ENCODE measurements around the gene CRIP2.

GRCh38 chr14:105471297-105471821, 3.3 kb upstream of the CRIP2 start:
- TF ChIP-seq ZNF639 (CRISPR knock-in tag; conservative IDR thresholded peaks at IDR 0.05 in 1 of 2, IDR thresholded peaks at IDR 0.05 in 1 of 2) (no peak), KAT2B (IDR thresholded peaks at IDR 0.05; ENCODE audit: low read depth, low read length) (no peak), NFIC (IDR thresholded peaks at IDR 0.05) (no peak), POU5F1 (IDR thresholded peaks at IDR 0.05; ENCODE audit: borderline replicate concordance, low read depth, low read length, partially characterized antibody) (no peak), MBD2 (IDR thresholded peaks at IDR 0.05; ENCODE audit: borderline replicate concordance, low read depth) (no peak), RBM17 (IDR thresholded peaks at IDR 0.05; ENCODE audit: borderline replicate concordance, low read depth, low read length) (no peak), HIVEP1 (CRISPR knock-in tag; IDR thresholded peaks at IDR 0.05) (no peak), CBX8 (IDR thresholded peaks at IDR 0.05; ENCODE audit: borderline replicate concordance, extremely low read depth, low read depth, low read length, poor library complexity, severe bottlenecking) (no peak), NFRKB (IDR thresholded peaks at IDR 0.05; ENCODE audit: low read depth) (no peak), PHF21A (IDR thresholded peaks at IDR 0.05; ENCODE audit: borderline replicate concordance, low read depth) (no peak), HDAC2 (IDR thresholded peaks at IDR 0.05) (no peak), E2F1 (CRISPR knock-in tag; IDR thresholded peaks at IDR 0.05) (no peak), AFF1 (IDR thresholded peaks at IDR 0.05; ENCODE audit: low read depth in 1 of 2, partially characterized antibody in 2 of 2) (no peak)
